Measurements from ENCODE around the gene PDCD1LG2.
"Not testable (repeated sequence)": the region's sequence is repeated elsewhere in the genome, so short reads cannot be mapped to it uniquely, and the experiment has no call there.

Gene PDCD1LG2

GRCh38 chr9:5510360-5510931, at the start of gene PDCD1LG2:
TSS of gene PDCD1LG2 (plus strand) at chr9:5510531. CDS start at chr9:5522547, 12,016 bp downstream.
- DNase-seq: no peak

- DNase-seq: not testable (repeated sequence)
Observed at GRCh38 chr9:5464831-5465330, 45.5 kb upstream of the PDCD1LG2 start.

- DNase-seq: no peak
Observed at GRCh38 chr9:5466005-5466404, 44.3 kb upstream of the PDCD1LG2 start.

- no peak for DNase-seq
Observed at GRCh38 chr9:5466766-5467165, 43.6 kb upstream of the PDCD1LG2 start.

GRCh38 chr9:5468850-5469249, 41.5 kb upstream of the PDCD1LG2 start:
- DNase-seq: no peak

GRCh38 chr9:5470122-5470521, 40.2 kb upstream of the PDCD1LG2 start:
- no peak for DNase-seq

GRCh38 chr9:5470816-5471215, 39.5 kb upstream of the PDCD1LG2 start:
- DNase-seq: no peak

GRCh38 chr9:5475611-5476010, 34.7 kb upstream of the PDCD1LG2 start:
- not testable (repeated sequence) for DNase-seq

GRCh38 chr9:5478206-5478605, 32.1 kb upstream of the PDCD1LG2 start:
- no peak for DNase-seq

- DNase-seq: no peak
Observed at GRCh38 chr9:5479994-5480694, 30.2 kb upstream of the PDCD1LG2 start.

- DNase-seq: no peak
Observed at GRCh38 chr9:5480919-5481318, 29.4 kb upstream of the PDCD1LG2 start.

- no peak for DNase-seq
Observed at GRCh38 chr9:5481322-5482040, 28.9 kb upstream of the PDCD1LG2 start.

- DNase-seq: no peak
Observed at GRCh38 chr9:5482194-5482593, 28.1 kb upstream of the PDCD1LG2 start.

GRCh38 chr9:5483306-5483705, 27.0 kb upstream of the PDCD1LG2 start:
- no peak for DNase-seq

- DNase-seq: no peak
Observed at GRCh38 chr9:5485378-5486085, 24.8 kb upstream of the PDCD1LG2 start.

- DNase-seq: no peak
Observed at GRCh38 chr9:5486988-5487387, 23.3 kb upstream of the PDCD1LG2 start.

- no peak for DNase-seq
Observed at GRCh38 chr9:5488221-5489008, 21.9 kb upstream of the PDCD1LG2 start.

GRCh38 chr9:5489630-5490490, 20.5 kb upstream of the PDCD1LG2 start:
- DNase-seq: no peak

- no peak for DNase-seq
Observed at GRCh38 chr9:5492965-5493678, 17.2 kb upstream of the PDCD1LG2 start.

- no peak for DNase-seq
Observed at GRCh38 chr9:5493679-5494511, 16.4 kb upstream of the PDCD1LG2 start.

All from activated CD8-positive, alpha-beta memory T cell treated with anti-CD3 and anti-CD28 coated beads, Interleukin-2, amount 50 U/mL, for 4 hours (primary cell).